IMR-90 (cell line): ENCODE results near the gene CPTP. TPM values are rescaled to one million over a fixed set of nuclear protein-coding genes. Genes with fewer than 3 reads are reported as not detected.

ENCODE experiments used
- BHLHE40 ChIP-seq: fragments of 150-350 bp; IDR thresholded peaks from 2 replicates; pipeline ENCODE4 v1.6.1; 2016; ENCODE audit warnings: mild to moderate bottlenecking, low read depth, low read length
- CEBPB ChIP-seq: IDR thresholded peaks from 2 replicates; pipeline ENCODE4 v1.6.1; 2012; ENCODE audit warnings: low read depth, low read length, improper control_type of control experiment
- CHD1 ChIP-seq: IDR thresholded peaks from 2 replicates; pipeline ENCODE4 v1.6.1; 2012; ENCODE audit warnings: low read depth, low read length, improper control_type of control experiment
- MAFK ChIP-seq: IDR thresholded peaks from 2 replicates; pipeline ENCODE4 v1.6.1; 2012; ENCODE audit warnings: low read depth, low read length, improper control_type of control experiment
- NFE2L2 ChIP-seq: fragments of 150-350 bp; IDR thresholded peaks from 2 replicates; pipeline ENCODE4 v1.6.1; 2016; ENCODE audit warnings: low read depth, mild to moderate bottlenecking, low read length
- POLR2A ChIP-seq: IDR thresholded peaks from 2 replicates; pipeline ENCODE4 v1.6.1; 2012; ENCODE audit warnings: mild to moderate bottlenecking, low read depth, low read length
- SMC3 ChIP-seq: fragments of 150-350 bp; IDR thresholded peaks from 2 replicates; pipeline ENCODE4 v1.6.1; 2016; ENCODE audit warnings: low read depth, mild to moderate bottlenecking, antibody characterized with exemption, low read length, moderate library complexity
- polyA plus RNA-seq, 3 experiments: library from polyadenylated mRNA; depleted of rRNA; stranded (reverse); fragments of >200 nt; gene quantifications; 2 replicates each; pipeline ENCODE4 v1.2.3, GENCODE V29; 2012; ENCODE audit warnings: low replicate concordance in 1 of 3
- total RNA-seq: library from RNA; depleted of rRNA; stranded (reverse); fragments of >200 nt; gene quantifications from 2 replicates; pipeline ENCODE4 v1.2.3, GENCODE V29; 2012

The CPTP gene
- total and polyA plus RNA-seq, 2 of the 4 experiments (the other 2 are of a cell fraction), result 2.7 to 12.1 TPM

- no peak for TF ChIP-seq CEBPB
- no peak for TF ChIP-seq NFE2L2
- TF ChIP-seq BHLHE40, result no peak
- TF ChIP-seq POLR2A, result no peak
- no peak for TF ChIP-seq SMC3
- no peak for TF ChIP-seq MAFK
- TF ChIP-seq CHD1, result no peak
Observed at GRCh38 chr1:1359308-1359663, 34.7 kb downstream of the CPTP start (continued).
